ENCODE measurements around the gene YAE1.

- TF ChIP-seq CTCF (IDR thresholded peaks at IDR 0.05; ENCODE audit: insufficient read depth, low read length, poor library complexity, severe bottlenecking) = no peak
- no peak for TF ChIP-seq EZH2phosphoT487 (conservative IDR thresholded peaks at IDR 0.05; ENCODE audit: low read length)
Measured at GRCh38 chr7:39528849-39529248, 37.4 kb upstream of the YAE1 start.

Data from SU-DHL-6 (cell line).